GM18909 (cell line): ENCODE results near the gene ATP2B3.
A peak's percentile ranks its signal among the peaks of the same experiment; 100 is the strongest.

Source experiments
- ATAC-seq: cut with Tn5 transposase; IDR thresholded peaks from one replicate; pipeline ENCODE4 v1.9.1; 2021; ENCODE audit warnings: mild to moderate bottlenecking; ENCODE audit not compliant: unreplicated experiment, poor library complexity

ATP2B3 gene

GRCh38 chrX:153505361-153505760 lies 12.1 kb upstream of the ATP2B3 start:
- no peak for ATAC-seq

- ATAC-seq: peak; percentile 90
These were observed 9.8 kb upstream of the ATP2B3 start for GRCh38 chrX:153507484-153508178.

GRCh38 chrX:153509592-153509991 lies 7.8 kb upstream of the ATP2B3 start:
- no peak for ATAC-seq

GRCh38 chrX:153510383-153510782 lies 7.1 kb upstream of the ATP2B3 start:
- no peak for ATAC-seq

- no peak for ATAC-seq
These were observed 5.5 kb upstream of the ATP2B3 start for GRCh38 chrX:153511784-153512500.

GRCh38 chrX:153512501-153512893 lies 4.9 kb upstream of the ATP2B3 start:
- ATAC-seq: no peak

- ATAC-seq: no peak
These were observed 4.2 kb upstream of the ATP2B3 start for GRCh38 chrX:153513265-153513664.

GRCh38 chrX:153514259-153514658 lies 3.2 kb upstream of the ATP2B3 start:
- ATAC-seq: no peak

- ATAC-seq: no peak
These were observed 2.0 kb upstream of the ATP2B3 start for GRCh38 chrX:153515435-153515834.

GRCh38 chrX:153516073-153516472 lies 1.4 kb upstream of the ATP2B3 start:
- ATAC-seq: no peak

- ATAC-seq: no peak
These were observed 748 bp downstream of the ATP2B3 start for GRCh38 chrX:153517946-153518834.

GRCh38 chrX:153519569-153520286 lies 2.3 kb downstream of the ATP2B3 start:
- ATAC-seq: no peak

GRCh38 chrX:153520287-153520917 lies 3.0 kb downstream of the ATP2B3 start:
- no peak for ATAC-seq

GRCh38 chrX:153521034-153521433 lies 3.6 kb downstream of the ATP2B3 start:
- ATAC-seq: no peak

GRCh38 chrX:153522259-153522658 lies 4.8 kb downstream of the ATP2B3 start:
- ATAC-seq: no peak

GRCh38 chrX:153523269-153523668 lies 5.8 kb downstream of the ATP2B3 start:
- no peak for ATAC-seq

GRCh38 chrX:153524234-153524633 lies 6.8 kb downstream of the ATP2B3 start:
- ATAC-seq: no peak

- ATAC-seq: no peak
These were observed 8.0 kb downstream of the ATP2B3 start for GRCh38 chrX:153525451-153525850.

- no peak for ATAC-seq
These were observed 8.6 kb downstream of the ATP2B3 start for GRCh38 chrX:153526042-153526441.

GRCh38 chrX:153526801-153527200 lies 9.4 kb downstream of the ATP2B3 start:
- no peak for ATAC-seq
